GM19240 (cell line): ENCODE results near the gene CABLES1.
"Not testable (repeated sequence)": the region's sequence is repeated elsewhere in the genome, so short reads cannot be mapped to it uniquely, and the experiment has no call there.

Experiments
- DNase-seq: peaks from one replicate; pipeline ENCODE4 v3.0.0; 2011; ENCODE audit warnings: low spot score; ENCODE audit not compliant: insufficient read length

Gene CABLES1

GRCh38 chr18:23134780-23135549, at the start of gene CABLES1:
Gene CABLES1, plus strand, starts transcription at chr18:23135485. Its CDS starts 278 bp downstream, at chr18:23135763.
- no peak for DNase-seq

- no peak for DNase-seq
These were observed 47.9 kb upstream of the CABLES1 start for GRCh38 chr18:23087352-23087751.

DNA sequence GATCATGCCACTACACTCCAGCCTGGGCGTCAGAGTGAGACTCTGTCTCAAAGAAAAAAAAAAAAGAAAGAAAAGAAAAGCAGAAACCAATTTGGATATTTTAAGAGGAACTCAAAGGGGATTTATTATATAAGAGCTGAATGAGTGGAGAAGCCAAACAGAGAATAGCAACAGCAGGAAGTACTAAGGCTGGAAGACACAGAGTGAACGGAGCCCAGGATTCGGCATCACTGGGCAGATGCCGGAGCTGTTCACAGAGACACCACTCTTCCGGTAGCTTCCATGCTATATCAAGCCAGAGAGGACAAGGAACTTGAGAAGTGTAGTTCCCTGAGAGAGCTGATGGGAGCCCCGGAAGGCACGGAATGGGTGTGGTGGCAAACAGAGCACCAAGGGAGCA, 47.0 kb upstream of the CABLES1 start:
- no peak for DNase-seq

DNA sequence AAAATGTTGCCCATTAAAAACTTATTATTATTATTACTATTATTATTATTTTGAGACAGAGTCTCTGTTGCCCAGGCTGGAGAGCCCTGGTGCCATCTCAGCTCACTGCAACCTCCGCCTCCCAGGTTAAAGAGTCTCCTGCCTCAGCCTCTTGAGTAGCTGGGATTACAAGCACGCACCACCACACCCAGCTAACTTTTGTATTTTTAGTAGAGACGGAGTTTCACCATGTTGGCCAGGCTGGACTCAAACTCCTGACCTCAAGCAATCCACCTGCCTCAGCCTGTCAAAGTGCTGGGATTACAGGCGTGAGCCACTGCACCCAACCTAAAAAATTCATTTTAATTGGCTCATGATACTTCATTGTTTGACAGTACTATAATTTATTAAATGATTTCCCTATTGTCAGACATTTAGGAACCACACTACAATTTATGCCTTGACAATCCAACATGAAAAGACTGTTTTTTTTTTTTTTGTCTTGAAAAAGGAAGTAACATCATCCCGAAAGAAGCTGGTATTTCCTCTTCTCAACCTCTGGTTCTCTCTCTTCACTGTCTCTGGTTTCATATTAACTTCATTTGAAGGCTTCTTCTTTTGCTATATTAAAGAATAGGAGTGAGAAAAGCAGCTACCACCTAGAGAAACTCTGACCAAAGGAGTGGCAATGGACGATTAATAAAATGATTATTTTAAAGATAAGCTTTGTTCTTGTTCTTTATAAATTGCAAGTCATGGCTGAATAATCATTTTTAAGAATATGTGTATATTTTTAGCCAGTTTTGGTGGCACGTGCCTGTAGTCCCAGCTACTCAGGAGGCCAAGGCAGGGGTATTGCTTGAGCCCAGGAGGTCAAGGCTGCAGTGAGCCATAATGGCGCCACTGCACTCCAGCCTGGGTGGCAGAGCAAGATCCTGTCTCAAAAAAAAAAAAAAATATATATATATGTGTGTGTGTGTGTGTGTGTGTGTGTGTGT, 44.0 kb upstream of the CABLES1 start:
- DNase-seq, result not testable (repeated sequence)

GRCh38 chr18:23092121-23092520, 43.2 kb upstream of the CABLES1 start:
- no peak for DNase-seq

GRCh38 chr18:23093130-23093529, 42.2 kb upstream of the CABLES1 start:
- DNase-seq, result not testable (repeated sequence)

DNA sequence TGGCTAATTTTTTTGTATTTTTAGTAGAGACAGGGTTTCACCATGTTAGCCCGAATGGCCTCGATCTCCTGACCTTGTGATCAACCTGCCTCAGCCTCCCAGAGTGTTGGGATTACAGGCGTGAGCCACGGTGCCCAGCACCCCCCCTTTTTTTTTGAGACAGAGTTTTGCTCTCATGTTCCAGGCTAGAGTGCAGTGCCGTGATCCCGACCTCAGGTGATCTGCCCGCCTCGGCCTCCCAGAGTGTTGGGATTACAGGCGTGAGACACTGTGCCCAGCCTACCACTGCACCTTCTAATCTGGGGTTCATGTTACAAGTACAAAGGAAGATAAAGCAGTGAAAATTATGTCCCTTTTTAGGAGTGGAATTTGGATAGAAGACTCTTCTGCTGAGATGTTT, 41.5 kb upstream of the CABLES1 start:
- DNase-seq, result no peak

- DNase-seq, result no peak
These were observed 40.7 kb upstream of the CABLES1 start for GRCh38 chr18:23094411-23095190.

DNA sequence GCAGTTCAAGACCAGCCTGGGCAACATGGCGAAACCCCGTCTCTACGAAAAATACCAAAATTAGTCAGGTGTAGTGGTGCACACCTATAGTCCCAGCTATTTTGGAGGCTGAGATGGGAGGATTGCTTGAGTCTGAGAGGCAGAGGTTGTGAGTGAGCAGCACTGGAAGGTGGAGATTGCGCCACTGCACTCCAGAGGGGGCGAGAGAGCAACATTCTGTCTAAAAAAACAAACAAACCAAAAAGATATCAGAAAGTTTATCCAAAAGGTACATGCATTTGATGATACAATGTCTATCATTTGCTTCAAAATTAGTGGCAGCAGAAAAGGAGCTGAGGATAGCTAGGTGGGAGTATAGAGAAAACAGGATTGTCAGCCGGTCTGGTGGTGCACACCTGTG, 39.8 kb upstream of the CABLES1 start:
- no peak for DNase-seq

GRCh38 chr18:23097016-23097415, 38.3 kb upstream of the CABLES1 start:
- not testable (repeated sequence) for DNase-seq

- DNase-seq, result no peak
These were observed 35.7 kb upstream of the CABLES1 start for GRCh38 chr18:23099621-23100020.

GRCh38 chr18:23101861-23102432, 33.3 kb upstream of the CABLES1 start:
- DNase-seq, result no peak

- DNase-seq, result no peak
These were observed 32.6 kb upstream of the CABLES1 start for GRCh38 chr18:23102493-23103261.

- no peak for DNase-seq
These were observed 31.8 kb upstream of the CABLES1 start for GRCh38 chr18:23103449-23103848.

GRCh38 chr18:23105030-23105429, 30.3 kb upstream of the CABLES1 start:
- no peak for DNase-seq

- no peak for DNase-seq
These were observed 29.6 kb upstream of the CABLES1 start for GRCh38 chr18:23105581-23106219.

DNA sequence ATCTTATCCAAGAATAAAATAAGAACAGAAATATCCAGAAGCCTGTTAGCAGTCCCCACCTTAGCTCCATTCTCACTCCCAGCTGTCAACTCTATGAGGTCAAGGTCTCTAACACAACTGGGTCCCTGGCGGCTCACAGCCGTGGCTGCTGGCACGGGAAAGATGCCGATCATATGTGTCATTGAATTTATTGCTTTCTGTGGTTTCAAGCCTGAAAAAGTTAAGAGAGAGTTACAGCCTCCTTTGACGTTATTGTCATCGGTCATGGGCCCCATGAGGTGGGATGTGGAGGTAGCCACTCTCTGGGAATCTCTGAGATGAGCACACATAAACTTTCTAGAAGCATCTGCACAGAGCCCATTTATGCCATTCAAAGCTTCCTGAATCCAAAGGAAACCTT, 28.7 kb upstream of the CABLES1 start:
- DNase-seq, result no peak

- DNase-seq, result no peak
These were observed 27.6 kb upstream of the CABLES1 start for GRCh38 chr18:23107718-23108117.

- no peak for DNase-seq
These were observed 26.8 kb upstream of the CABLES1 start for GRCh38 chr18:23108496-23108895.

- not testable (repeated sequence) for DNase-seq
These were observed 26.1 kb upstream of the CABLES1 start for GRCh38 chr18:23109163-23109562.
